Adrenal gland (tissue), 5 donors: Measurements from ENCODE around the gene TTC8.

ENCODE experiments used
- POLR2A ChIP-seq, 2 donors: fragments of 450-650 bp; IDR thresholded peaks; one replicate each; pipeline ENCODE4 v1.6.1; 2017; ENCODE audit warnings: antibody characterized with exemption in 2 of 2, mild to moderate bottlenecking in 2 of 2, moderate library complexity in 1 of 2
- TF ChIP-seq, protein P1 (sequence below), 6 experiments: fragments of 450-650 bp in 4 of 6; fragments of 200-600 bp in 2 of 6; sonication (generic) in 1 of 6; IDR thresholded peaks; 1 replicate in 5 of 6; 2 replicates in 1 of 6; pipeline versions ENCODE4 v1.5.1 to v1.8.0; 2016 to 2021; ENCODE audit warnings: antibody characterized with exemption in 6 of 6, mild to moderate bottlenecking in 2 of 6, moderate library complexity in 1 of 6
- donor health status: DM: no; HTN: no; CAD: no.

DNA sequence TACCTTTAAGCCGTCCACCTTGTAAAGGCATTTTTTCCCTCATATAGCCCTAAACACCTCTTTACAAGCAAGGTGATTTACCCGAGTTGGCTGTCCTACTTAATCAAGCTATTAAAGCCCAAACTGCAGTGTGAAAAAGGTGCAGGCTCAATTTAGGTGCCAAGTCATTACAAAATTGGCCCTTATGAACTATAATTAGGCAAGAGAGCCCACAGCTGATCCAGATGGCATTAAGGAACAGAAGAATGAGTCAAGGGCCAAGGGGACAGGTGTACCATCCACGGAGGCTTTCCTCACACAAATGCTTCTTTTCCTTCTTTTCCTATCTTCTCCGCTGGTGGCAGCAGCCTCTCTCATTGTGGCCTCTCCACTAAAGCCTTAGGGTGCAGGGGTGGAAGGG, 90.5 kb downstream of the TTC8 start:
- no peak for TF ChIP-seq POLR2A (IDR thresholded peaks at IDR 0.05)
- TF ChIP-seq, protein P1, sequence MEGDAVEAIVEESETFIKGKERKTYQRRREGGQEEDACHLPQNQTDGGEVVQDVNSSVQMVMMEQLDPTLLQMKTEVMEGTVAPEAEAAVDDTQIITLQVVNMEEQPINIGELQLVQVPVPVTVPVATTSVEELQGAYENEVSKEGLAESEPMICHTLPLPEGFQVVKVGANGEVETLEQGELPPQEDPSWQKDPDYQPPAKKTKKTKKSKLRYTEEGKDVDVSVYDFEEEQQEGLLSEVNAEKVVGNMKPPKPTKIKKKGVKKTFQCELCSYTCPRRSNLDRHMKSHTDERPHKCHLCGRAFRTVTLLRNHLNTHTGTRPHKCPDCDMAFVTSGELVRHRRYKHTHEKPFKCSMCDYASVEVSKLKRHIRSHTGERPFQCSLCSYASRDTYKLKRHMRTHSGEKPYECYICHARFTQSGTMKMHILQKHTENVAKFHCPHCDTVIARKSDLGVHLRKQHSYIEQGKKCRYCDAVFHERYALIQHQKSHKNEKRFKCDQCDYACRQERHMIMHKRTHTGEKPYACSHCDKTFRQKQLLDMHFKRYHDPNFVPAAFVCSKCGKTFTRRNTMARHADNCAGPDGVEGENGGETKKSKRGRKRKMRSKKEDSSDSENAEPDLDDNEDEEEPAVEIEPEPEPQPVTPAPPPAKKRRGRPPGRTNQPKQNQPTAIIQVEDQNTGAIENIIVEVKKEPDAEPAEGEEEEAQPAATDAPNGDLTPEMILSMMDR (IDR thresholded peaks at IDR 0.05): no peak
